HG03460 (cell line): ENCODE results near the gene IGFL1.
"Not testable (repeated sequence)": the region's sequence is repeated elsewhere in the genome, so short reads cannot be mapped to it uniquely, and the experiment has no call there.

Experiments used
- ATAC-seq: cut with Tn5 transposase; IDR thresholded peaks from one replicate; pipeline ENCODE4 v1.9.1; 2021; ENCODE audit not compliant: unreplicated experiment

Gene IGFL1

GRCh38 chr19:46264801-46265200 is 35.3 kb downstream of the IGFL1 start:
- ATAC-seq: not testable (repeated sequence)

DNA sequence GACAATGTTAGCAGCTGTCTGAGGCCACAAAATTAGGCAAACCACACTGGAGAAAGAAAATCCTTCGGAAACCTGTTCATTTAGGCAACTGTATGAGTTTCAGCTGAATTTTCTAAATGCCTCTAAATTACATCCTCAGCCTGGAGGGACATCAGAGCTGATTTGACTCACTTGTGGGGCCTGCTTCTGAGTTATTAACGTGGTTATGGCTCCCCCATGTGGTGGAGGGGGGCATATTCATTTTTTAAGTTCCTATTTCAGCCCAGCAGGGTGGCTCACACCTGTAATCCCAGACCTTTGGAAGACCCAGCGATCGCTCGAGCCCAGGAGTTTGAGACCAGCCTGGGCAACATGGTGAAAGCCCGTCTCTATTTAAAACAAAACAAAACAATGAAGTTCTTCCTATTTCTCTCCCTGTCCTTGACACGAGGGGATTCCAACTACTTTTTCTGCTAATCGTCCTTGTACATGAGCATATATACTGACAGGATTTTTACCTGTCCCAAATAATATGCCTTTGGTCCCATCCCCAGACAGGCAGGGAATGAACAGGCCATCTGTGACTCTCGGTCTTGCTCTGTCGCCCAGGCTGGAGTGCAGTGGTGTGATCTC is 35.8 kb downstream of the IGFL1 start:
- no peak for ATAC-seq

- no peak for ATAC-seq
These were observed 39.6 kb downstream of the IGFL1 start for GRCh38 chr19:46269101-46269500.

DNA sequence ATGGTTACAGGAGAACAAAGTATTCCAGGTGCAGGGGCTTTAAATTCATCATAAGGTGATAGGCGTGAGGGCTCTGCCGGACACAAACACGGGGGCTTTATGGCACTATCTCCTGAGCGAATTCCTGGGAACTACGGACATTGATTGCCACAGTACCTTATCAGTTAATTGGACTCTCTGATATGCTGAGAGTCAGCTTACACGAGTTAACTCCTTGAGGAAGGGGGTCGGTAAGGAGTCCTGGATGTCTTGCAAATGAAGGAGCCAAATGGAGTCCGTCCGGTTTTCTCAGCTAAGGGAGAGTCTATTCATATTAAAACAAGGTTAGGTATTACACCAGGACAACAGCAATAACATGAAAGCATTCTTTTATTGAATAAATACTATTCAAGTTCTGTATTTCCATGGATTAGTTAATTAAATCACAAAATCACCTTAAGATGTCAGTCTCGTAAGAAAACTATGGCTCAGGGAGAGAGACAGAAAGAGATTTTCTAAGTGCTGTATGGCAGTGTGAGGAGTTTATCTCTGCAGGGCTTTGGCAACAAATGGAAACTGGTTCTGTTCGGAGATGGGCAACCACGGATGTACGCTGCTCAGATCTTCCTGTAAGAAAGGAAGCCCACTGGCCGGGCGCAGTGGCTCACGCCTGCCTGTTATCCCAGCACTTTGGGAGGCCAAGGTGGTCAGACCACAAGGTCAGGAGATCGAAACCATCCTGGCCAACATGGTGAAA is 41.1 kb downstream of the IGFL1 start:
- ATAC-seq: no peak

DNA sequence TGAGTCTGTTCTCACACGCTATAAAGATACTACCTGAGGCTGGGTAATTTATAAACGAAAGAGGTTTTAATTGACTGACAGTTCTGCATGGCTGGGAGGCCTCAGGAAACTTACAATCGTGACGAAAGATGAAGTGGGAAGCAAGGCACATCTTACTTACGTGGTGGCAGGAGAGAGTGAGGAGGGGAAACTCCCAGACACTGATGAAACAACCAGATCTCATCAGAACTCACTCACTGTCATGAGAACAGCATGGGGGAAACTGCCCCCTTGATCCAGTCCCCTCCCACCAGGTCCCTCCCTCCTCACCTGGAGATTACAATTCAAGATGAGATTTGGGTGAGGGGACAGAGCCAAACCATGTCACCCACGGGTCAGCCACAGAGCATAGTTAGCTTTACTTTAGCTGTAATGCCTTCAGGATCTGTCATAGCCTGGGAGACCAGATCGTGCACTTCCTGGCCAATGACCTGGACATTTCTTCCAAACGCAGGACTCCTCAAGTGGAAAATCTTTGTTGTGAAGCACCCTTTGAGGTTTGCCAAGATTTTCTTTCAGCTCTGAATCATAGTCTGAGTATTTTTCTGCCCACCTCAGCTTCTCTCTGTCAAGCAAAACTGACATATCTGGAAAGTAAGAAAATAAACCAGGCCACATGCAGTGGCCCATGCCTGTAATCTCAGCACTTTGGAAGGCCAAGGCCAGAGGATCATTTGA is 42.1 kb downstream of the IGFL1 start:
- ATAC-seq: no peak

DNA sequence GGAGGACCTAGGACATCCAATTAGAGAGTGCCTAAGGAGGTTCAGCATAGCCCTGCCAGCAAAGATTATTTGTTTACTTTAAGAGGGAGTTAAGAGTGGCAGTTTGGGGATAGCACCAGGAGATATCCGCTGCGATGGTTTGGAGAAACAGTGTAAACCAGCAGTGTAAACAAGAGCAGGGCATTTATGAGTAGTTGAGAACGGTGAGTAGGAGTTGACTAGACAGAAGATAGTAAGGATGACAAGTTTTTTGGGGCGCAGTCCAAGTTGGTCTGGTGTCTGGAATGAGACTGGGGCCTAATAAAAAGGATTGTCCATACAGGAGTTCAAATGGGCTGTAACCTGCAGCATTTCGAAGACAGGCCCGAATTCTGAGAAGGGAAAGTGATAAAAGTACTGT is 44.4 kb downstream of the IGFL1 start:
- ATAC-seq: not testable (repeated sequence)

- ATAC-seq: no peak
These were observed 49.6 kb downstream of the IGFL1 start for GRCh38 chr19:46279177-46279576.
